K562 (cell line): ENCODE results near the gene ZNF428. TPM values are rescaled to one million over a fixed set of nuclear protein-coding genes. Genes with fewer than 3 reads are reported as not detected.

Experiments
- CHCHD3 ChIP-seq: fragments of 250-450 bp; sonication (Bioruptor Pico); IDR thresholded peaks from 2 replicates; pipeline ENCODE4 v2.1.2; 2022; ENCODE audit warnings: mild to moderate bottlenecking
- CTCFL ChIP-seq: IDR thresholded peaks from 2 replicates; pipeline ENCODE4 v1.6.1; 2011; ENCODE audit warnings: borderline replicate concordance, low read depth, mild to moderate bottlenecking, moderate library complexity, low read length; ENCODE audit not compliant: insufficient read depth, poor library complexity, severe bottlenecking
- ELF4 ChIP-seq: fragments of 450-650 bp; formaldehyde crosslinking; IDR thresholded peaks from 2 replicates; pipeline ENCODE4 v1.4.0; 2022; ENCODE audit warnings: missing genetic modification characterization
- ETV1 ChIP-seq: fragments of 450-650 bp; conservative IDR thresholded peaks from 2 replicates; pipeline ENCODE4 v1.6.1; 2016; ENCODE audit warnings: missing genetic modification characterization, control low read depth, low read depth, missing compliant biosample characterization
- FOXJ3 ChIP-seq: sonication (generic); formaldehyde crosslinking; IDR thresholded peaks from 2 replicates; pipeline ENCODE4 v1.4.0; 2020; ENCODE audit warnings: mild to moderate bottlenecking, missing genetic modification reagents
- HDAC3 ChIP-seq: fragments of 450-650 bp; IDR thresholded peaks from 2 replicates; pipeline ENCODE4 v1.6.1; 2018; ENCODE audit warnings: borderline replicate concordance, mild to moderate bottlenecking, moderate library complexity; ENCODE audit not compliant: partially characterized antibody
- HNRNPLL ChIP-seq: fragments of 200-400 bp; formaldehyde crosslinking; IDR thresholded peaks from 2 replicates; pipeline ENCODE4 v1.6.1; 2017; ENCODE audit warnings: low read length, low read depth, mild to moderate bottlenecking; ENCODE audit not compliant: poor library complexity, severe bottlenecking
- IFI16 ChIP-seq: fragments of 250-450 bp; sonication (Bioruptor Pico); IDR thresholded peaks from 2 replicates; pipeline ENCODE4 v2.1.2; 2022; ENCODE audit warnings: mild to moderate bottlenecking, inconsistent platforms
- IRF1 ChIP-seq: sonication (generic); formaldehyde crosslinking; IDR thresholded peaks from 2 replicates; pipeline ENCODE4 v1.8.0; 2022; ENCODE audit warnings: missing genetic modification reagents, mild to moderate bottlenecking, borderline replicate concordance
- JUNB ChIP-seq: fragments of 450-650 bp; formaldehyde crosslinking; conservative IDR thresholded peaks from 2 replicates; pipeline ENCODE4 v1.4.0; 2020; ENCODE audit warnings: mild to moderate bottlenecking
- KLF13 ChIP-seq: fragments of 450-650 bp; IDR thresholded peaks from 2 replicates; pipeline ENCODE4 v1.6.1; 2016; ENCODE audit warnings: missing genetic modification characterization, low read depth, mild to moderate bottlenecking, missing compliant biosample characterization, moderate library complexity, borderline replicate concordance
- LCOR ChIP-seq: sonication (generic); formaldehyde crosslinking; IDR thresholded peaks from 2 replicates; pipeline ENCODE4 v1.8.0; 2022; ENCODE audit warnings: mild to moderate bottlenecking, missing genetic modification reagents
- MBD1 ChIP-seq: fragments of 250-450 bp; sonication (Bioruptor Pico); IDR thresholded peaks from 2 replicates; pipeline ENCODE4 v1.8.0; 2022; ENCODE audit warnings: inconsistent platforms
- NFE2 ChIP-seq: IDR thresholded peaks from 2 replicates; pipeline ENCODE4 v1.6.1; 2014; ENCODE audit warnings: antibody characterized with exemption, low read depth
- SIX5 ChIP-seq, 2 experiments: IDR thresholded peaks; 2 replicates each; pipeline ENCODE4 v1.6.1; 2011; ENCODE audit warnings: low read length in 2 of 2, borderline replicate concordance in 1 of 2, low read depth in 1 of 2, mild to moderate bottlenecking in 1 of 2, moderate library complexity in 1 of 2; ENCODE audit not compliant: insufficient read depth in 1 of 2
- SMARCE1 ChIP-seq: fragments of 450-650 bp; IDR thresholded peaks from 2 replicates; pipeline ENCODE4 v1.7.1; 2016; ENCODE audit warnings: mild to moderate bottlenecking
- ZBTB7A ChIP-seq: IDR thresholded peaks from 2 replicates; pipeline ENCODE4 v1.6.1; 2011; ENCODE audit warnings: low read depth, mild to moderate bottlenecking, low read length, moderate library complexity, borderline replicate concordance; ENCODE audit not compliant: control insufficient read depth
- ZNF282 ChIP-seq: sonication (generic); formaldehyde crosslinking; IDR thresholded peaks from 2 replicates; pipeline ENCODE4 v1.8.1; 2023; ENCODE audit warnings: missing genetic modification reagents
- polyA plus RNA-seq, 8 experiments: library from polyadenylated mRNA; depleted of rRNA in 4 of 8; stranded (reverse) in 5 of 8; unstranded in 3 of 8; fragments of >200 nt; fragmentation: Nextera tagmentation in 2 of 8; fragmentation: Illumina TruSeq in 1 of 8; extraction: Ambion mirVana in 2 of 8; extraction: Trizol in 1 of 8; gene quantifications; 2 replicates each; pipeline versions ENCODE4 v1.2.1 to v1.2.3, GENCODE V29; 2011 to 2014; ENCODE audit warnings: inconsistent platforms in 1 of 8, missing spikeins in 1 of 8
- total RNA-seq, 7 experiments: library from RNA; depleted of rRNA in 6 of 7; stranded (reverse); fragments of >200 nt in 6 of 7; fragmentation: Illumina TruSeq in 2 of 7; extraction: Trizol in 2 of 7; gene quantifications; 2 replicates each; pipeline versions ENCODE4 v1.2.1 to v1.2.3, GENCODE V29; 2011 to 2021; ENCODE audit warnings: low replicate concordance in 1 of 7
- TF ChIP-seq, protein P1 (sequence below): fragments of 200-800 bp; sonication (Bioruptor generic); IDR thresholded peaks from 2 replicates; pipeline ENCODE4 v1.6.1; 2017; ENCODE audit warnings: missing genetic modification characterization, missing compliant biosample characterization
- TF ChIP-seq, protein P2 (sequence below): sonication (generic); formaldehyde crosslinking; IDR thresholded peaks from 2 replicates; pipeline ENCODE4 v1.8.1; 2023; ENCODE audit warnings: mild to moderate bottlenecking, missing genetic modification reagents

Gene ZNF428
- total and polyA plus RNA-seq, 9 of the 15 experiments (the other 6 are each of a cell fraction or from before 2014, with no cell fraction given): 0.15 to 85.7 (median 15.9) TPM

DNA sequence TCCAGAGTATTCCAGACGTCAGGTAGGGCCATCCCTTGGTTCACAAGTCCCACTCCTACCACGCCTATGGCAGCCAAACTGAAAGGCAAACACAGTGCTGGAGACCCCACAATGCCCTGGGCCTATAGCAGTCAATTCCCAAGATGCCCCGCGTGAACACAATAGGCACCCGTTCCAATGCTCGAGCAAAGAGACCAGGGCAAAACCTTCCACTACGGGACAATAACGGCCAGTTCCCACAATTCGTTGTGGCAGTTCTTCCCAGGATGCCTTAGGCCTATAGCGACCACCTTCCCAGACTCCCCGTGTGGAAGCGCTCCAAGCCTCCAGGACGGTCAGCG lies 538 bp downstream of the ZNF428 start (continued):
- no peak for TF ChIP-seq ZNF282 (CRISPR knock-in tag)
- 0 out of 2 replicates have a peak, but pooled peaks have one; percentile 13 for TF ChIP-seq KLF13
- no peak for TF ChIP-seq SIX5 (IDR thresholded peaks at IDR 0.05; ENCODE audit: borderline replicate concordance in 1 of 2, insufficient read depth in 1 of 2, low read depth in 1 of 2, low read length in 2 of 2)
- no peak for TF ChIP-seq CHCHD3 (CRISPR knock-in tag)
- peak; percentile 27; the same call in 1 of the 2 replicates for TF ChIP-seq IFI16
- TF ChIP-seq HNRNPLL: no peak
- no peak for TF ChIP-seq MBD1 (CRISPR knock-in tag)
- TF ChIP-seq, protein P1, sequence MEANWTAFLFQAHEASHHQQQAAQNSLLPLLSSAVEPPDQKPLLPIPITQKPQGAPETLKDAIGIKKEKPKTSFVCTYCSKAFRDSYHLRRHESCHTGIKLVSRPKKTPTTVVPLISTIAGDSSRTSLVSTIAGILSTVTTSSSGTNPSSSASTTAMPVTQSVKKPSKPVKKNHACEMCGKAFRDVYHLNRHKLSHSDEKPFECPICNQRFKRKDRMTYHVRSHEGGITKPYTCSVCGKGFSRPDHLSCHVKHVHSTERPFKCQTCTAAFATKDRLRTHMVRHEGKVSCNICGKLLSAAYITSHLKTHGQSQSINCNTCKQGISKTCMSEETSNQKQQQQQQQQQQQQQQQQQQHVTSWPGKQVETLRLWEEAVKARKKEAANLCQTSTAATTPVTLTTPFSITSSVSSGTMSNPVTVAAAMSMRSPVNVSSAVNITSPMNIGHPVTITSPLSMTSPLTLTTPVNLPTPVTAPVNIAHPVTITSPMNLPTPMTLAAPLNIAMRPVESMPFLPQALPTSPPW (CRISPR knock-in tag): no peak
- TF ChIP-seq IRF1: no peak
- no peak for TF ChIP-seq LCOR (CRISPR knock-in tag)
- TF ChIP-seq HDAC3: no peak
- TF ChIP-seq ZBTB7A: peak; percentile 0; the same call in 1 of the 2 replicates
- peak; percentile 54 for TF ChIP-seq SMARCE1
- TF ChIP-seq ETV1 (tag): no peak
- TF ChIP-seq, protein P2, sequence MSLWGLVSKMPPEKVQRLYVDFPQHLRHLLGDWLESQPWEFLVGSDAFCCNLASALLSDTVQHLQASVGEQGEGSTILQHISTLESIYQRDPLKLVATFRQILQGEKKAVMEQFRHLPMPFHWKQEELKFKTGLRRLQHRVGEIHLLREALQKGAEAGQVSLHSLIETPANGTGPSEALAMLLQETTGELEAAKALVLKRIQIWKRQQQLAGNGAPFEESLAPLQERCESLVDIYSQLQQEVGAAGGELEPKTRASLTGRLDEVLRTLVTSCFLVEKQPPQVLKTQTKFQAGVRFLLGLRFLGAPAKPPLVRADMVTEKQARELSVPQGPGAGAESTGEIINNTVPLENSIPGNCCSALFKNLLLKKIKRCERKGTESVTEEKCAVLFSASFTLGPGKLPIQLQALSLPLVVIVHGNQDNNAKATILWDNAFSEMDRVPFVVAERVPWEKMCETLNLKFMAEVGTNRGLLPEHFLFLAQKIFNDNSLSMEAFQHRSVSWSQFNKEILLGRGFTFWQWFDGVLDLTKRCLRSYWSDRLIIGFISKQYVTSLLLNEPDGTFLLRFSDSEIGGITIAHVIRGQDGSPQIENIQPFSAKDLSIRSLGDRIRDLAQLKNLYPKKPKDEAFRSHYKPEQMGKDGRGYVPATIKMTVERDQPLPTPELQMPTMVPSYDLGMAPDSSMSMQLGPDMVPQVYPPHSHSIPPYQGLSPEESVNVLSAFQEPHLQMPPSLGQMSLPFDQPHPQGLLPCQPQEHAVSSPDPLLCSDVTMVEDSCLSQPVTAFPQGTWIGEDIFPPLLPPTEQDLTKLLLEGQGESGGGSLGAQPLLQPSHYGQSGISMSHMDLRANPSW: no peak; the same call in 1 of the 2 replicates
- no peak for TF ChIP-seq CTCFL
- no peak for TF ChIP-seq ELF4
- TF ChIP-seq NFE2: no peak
- TF ChIP-seq FOXJ3: no peak
- no peak for TF ChIP-seq JUNB (CRISPR knock-in tag)
